H1 (cell line): ENCODE data around the gene TLE4. TPM values are rescaled to one million over a fixed set of nuclear protein-coding genes. Genes with fewer than 3 reads are reported as not detected.

Source experiments
- CTCF ChIA-PET: fragments of 300-600 bp; sonication (Branson Sonifier 250); formaldehyde crosslinking; loops from one replicate; lab custom pipeline; 2021; ENCODE audit not compliant: partially characterized antibody; lab: Charles Lee
- POLR2A ChIA-PET: fragments of 300-600 bp; sonication (Branson Sonifier 250); formaldehyde crosslinking; loops from one replicate; lab custom pipeline; 2021; ENCODE audit warnings: inconsistent platforms; ENCODE audit not compliant: partially characterized antibody; lab: Charles Lee
- DNase-seq, 2 experiments: peaks; one replicate each; pipeline versions ENCODE4 v3.0.0 to v3.0.0-alpha.2; 2010 to 2022; ENCODE audit warnings: low spot score in 2 of 2, low read depth in 1 of 2, mixed read lengths in 1 of 2
- FAIRE-seq: peaks from 2 replicates; lab custom pipeline; 2011; peaks lifted over from hg19 to GRCh38; lab: Jason Lieb, UNC
- H2AFZ ChIP-seq: 2 replicates; pipeline ENCODE4 v1.8.1; 2012; ENCODE audit warnings: low read length, inconsistent platforms
- H2AK5ac ChIP-seq: 2 replicates; pipeline ENCODE4 v1.6.1; 2013; ENCODE audit warnings: low read depth, low read length
- H2BK120ac ChIP-seq: replicated peaks from 2 replicates; pipeline ENCODE3; 2013; ENCODE audit warnings: low read depth, low read length, inconsistent platforms
- H2BK12ac ChIP-seq: 2 replicates; pipeline ENCODE4 v1.6.1; 2013; ENCODE audit warnings: low read depth, low read length
- H2BK15ac ChIP-seq: 2 replicates; pipeline ENCODE4 v1.6.1; 2013; ENCODE audit warnings: low read length
- H2BK20ac ChIP-seq: 2 replicates; pipeline ENCODE4 v1.6.1; 2013; ENCODE audit warnings: low read length
- H2BK5ac ChIP-seq: 2 replicates; pipeline ENCODE4 v1.6.1; 2013; ENCODE audit warnings: low read depth, low read length
- H3K14ac ChIP-seq: 2 replicates; pipeline ENCODE4 v1.6.1; 2013; ENCODE audit warnings: inconsistent platforms; ENCODE audit not compliant: insufficient read length
- H3K18ac ChIP-seq: 2 replicates; pipeline ENCODE4 v1.6.1; 2013; ENCODE audit warnings: low read length; ENCODE audit errors: extremely low read depth
- H3K23ac ChIP-seq: 2 replicates; pipeline ENCODE4 v1.6.1; 2013; ENCODE audit warnings: inconsistent platforms; ENCODE audit not compliant: insufficient read length
- H3K23me2 ChIP-seq: 2 replicates; pipeline ENCODE4 v1.6.1; 2013; ENCODE audit warnings: low read depth, low read length
- H3K27ac ChIP-seq: 2 replicates; pipeline ENCODE4 v1.6.1; 2011; ENCODE audit warnings: low read depth, low read length, inconsistent platforms
- H3K27me3 ChIP-seq, 4 experiments: replicated peaks in 1 of 4; 1 replicate in 1 of 4; 2 replicates in 3 of 4; pipeline versions ENCODE4 v1.6.1 to v1.8.1; 2011 to 2013; ENCODE audit warnings: low read length in 3 of 4, mild to moderate bottlenecking in 3 of 4, inconsistent platforms in 2 of 4, mixed read lengths in 2 of 4, moderate library complexity in 1 of 4; ENCODE audit not compliant: control insufficient read depth in 3 of 4, insufficient read depth in 3 of 4; ENCODE audit errors: extremely low read depth in 1 of 4
- H3K36me3 ChIP-seq, 4 experiments: 2 replicates each; pipeline versions ENCODE4 v1.6.1 to v1.8.1; 2011 to 2013; ENCODE audit warnings: mild to moderate bottlenecking in 4 of 4, low read length in 3 of 4, moderate library complexity in 2 of 4, control low read depth in 1 of 4, inconsistent platforms in 1 of 4; ENCODE audit not compliant: insufficient read depth in 4 of 4, control insufficient read depth in 2 of 4
- H3K4ac ChIP-seq: replicated peaks from 2 replicates; pipeline ENCODE3; 2013; ENCODE audit warnings: low read length, low read depth, mixed read lengths, inconsistent platforms; ENCODE audit not compliant: insufficient read length
- H3K4me1 ChIP-seq, 4 experiments: replicated peaks in 1 of 4; 1 replicate in 1 of 4; 2 replicates in 3 of 4; pipeline versions ENCODE4 v1.6.1 to v1.8.1; 2011 to 2013; ENCODE audit warnings: low read length in 3 of 4, inconsistent platforms in 2 of 4, mixed read lengths in 1 of 4; ENCODE audit not compliant: insufficient read depth in 4 of 4, control insufficient read depth in 3 of 4
- H3K4me2 ChIP-seq, 2 experiments: 2 replicates each; pipeline versions ENCODE4 v1.6.1 to v1.8.1; 2011 to 2013; ENCODE audit warnings: low read depth in 2 of 2, low read length in 2 of 2, control low read depth in 1 of 2, inconsistent platforms in 1 of 2, mild to moderate bottlenecking in 1 of 2; ENCODE audit not compliant: insufficient read depth in 1 of 2
- H3K4me3 ChIP-seq, 4 experiments: fragments of 200-600, 300-600 bp in 1 of 4; sonication (generic), shearing (Covaris generic), sonication (Bioruptor Twin) in 1 of 4; 2 replicates each; pipeline versions ENCODE4 v1.5.1 to v1.8.1; 2011 to 2016; ENCODE audit warnings: low read length in 4 of 4, low read depth in 3 of 4, control low read depth in 2 of 4, inconsistent platforms in 2 of 4, mild to moderate bottlenecking in 2 of 4, mixed read lengths in 1 of 4, moderate library complexity in 1 of 4; ENCODE audit not compliant: insufficient read depth in 2 of 4; ENCODE audit errors: extremely low read depth in 1 of 4
- H3K56ac ChIP-seq: replicated peaks from 2 replicates; pipeline ENCODE3; 2013; ENCODE audit warnings: low read depth, mild to moderate bottlenecking, mixed read lengths, low read length, inconsistent platforms; ENCODE audit not compliant: insufficient read length
- H3K79me1 ChIP-seq: 2 replicates; pipeline ENCODE4 v1.6.1; 2013; ENCODE audit warnings: low read depth, low read length, control low read depth
- H3K79me2 ChIP-seq, 2 experiments: 2 replicates each; pipeline versions ENCODE4 v1.6.1 to v1.8.1; 2012 to 2013; ENCODE audit warnings: low read length in 2 of 2, mild to moderate bottlenecking in 2 of 2, inconsistent platforms in 1 of 2; ENCODE audit not compliant: insufficient read depth in 2 of 2, control insufficient read depth in 1 of 2
- H3K9ac ChIP-seq, 4 experiments: replicated peaks in 1 of 4; 1 replicate in 1 of 4; 2 replicates in 3 of 4; pipeline versions ENCODE4 v1.6.1 to v1.8.1; 2011 to 2013; ENCODE audit warnings: low read depth in 3 of 4, low read length in 3 of 4, control low read depth in 2 of 4, mild to moderate bottlenecking in 2 of 4, moderate library complexity in 2 of 4, inconsistent platforms in 1 of 4; ENCODE audit errors: extremely low read depth in 1 of 4
- H3K9me3 ChIP-seq, 2 experiments: 2 replicates each; pipeline versions ENCODE4 v1.6.1 to v1.8.1; 2012 to 2013; ENCODE audit warnings: mild to moderate bottlenecking in 2 of 2, moderate library complexity in 2 of 2, control low read depth in 1 of 2, inconsistent platforms in 1 of 2, low read depth in 1 of 2, low read length in 1 of 2, mixed read lengths in 1 of 2; ENCODE audit not compliant: insufficient read depth in 2 of 2
- H4K20me1 ChIP-seq, 2 experiments: replicated peaks in 1 of 2; 2 replicates each; pipeline versions ENCODE3 to v1.8.1; 2011 to 2013; ENCODE audit warnings: inconsistent platforms in 2 of 2, low read length in 2 of 2, mild to moderate bottlenecking in 1 of 2; ENCODE audit not compliant: insufficient read depth in 2 of 2, control insufficient read depth in 1 of 2
- H4K5ac ChIP-seq: 2 replicates; pipeline ENCODE4 v1.6.1; 2013; ENCODE audit warnings: low read length, low read depth, mixed read lengths, inconsistent platforms; ENCODE audit not compliant: insufficient read length
- H4K8ac ChIP-seq: 2 replicates; pipeline ENCODE4 v1.8.0; 2013; ENCODE audit warnings: mild to moderate bottlenecking, moderate library complexity, low read length, inconsistent platforms; ENCODE audit not compliant: insufficient read depth; ENCODE audit errors: extremely low read depth
- H4K91ac ChIP-seq: replicated peaks from 2 replicates; pipeline ENCODE3; 2013; ENCODE audit warnings: low read length, mixed read lengths, inconsistent platforms; ENCODE audit not compliant: insufficient read length
- ASH2L ChIP-seq: fragments of 200-600, 300-600 bp; sonication (generic); IDR thresholded peaks from one replicate; pipeline ENCODE4 v1.7.1; 2017; ENCODE audit warnings: low read length
- CBX8 ChIP-seq: fragments of 300-800, 300-1000 bp; sonication (generic); IDR thresholded peaks from 2 replicates; pipeline ENCODE4 v1.7.1; 2016; ENCODE audit warnings: low read depth, low read length, borderline replicate concordance
- CHD1 ChIP-seq: IDR thresholded peaks from 2 replicates; pipeline ENCODE4 v1.6.1; 2012; ENCODE audit warnings: low read depth, low read length, improper control_type of control experiment
- CREB1 ChIP-seq: IDR thresholded peaks from 2 replicates; pipeline ENCODE4 v1.6.1; 2012; ENCODE audit warnings: inconsistent platforms
- CTBP2 ChIP-seq: IDR thresholded peaks from 2 replicates; pipeline ENCODE4 v1.7.0; 2011; ENCODE audit warnings: borderline replicate concordance, mild to moderate bottlenecking, moderate library complexity, mixed read lengths, low read length; ENCODE audit not compliant: insufficient read depth, insufficient read length
- EZH2 ChIP-seq: fragments of 200-600 bp; sonication (generic); IDR thresholded peaks from 2 replicates; pipeline ENCODE4 v1.7.1; 2012; ENCODE audit warnings: low read depth, mild to moderate bottlenecking, moderate library complexity, low read length, inconsistent platforms; ENCODE audit not compliant: severe bottlenecking
- JUND ChIP-seq: IDR thresholded peaks from 2 replicates; pipeline ENCODE4 v1.6.1; 2011; ENCODE audit warnings: mild to moderate bottlenecking, improper control_type of control experiment, low read length
- KDM1A ChIP-seq: fragments of 200-600, 300-600 bp; sonication (generic); IDR thresholded peaks from 2 replicates; pipeline ENCODE4 v1.7.1; 2016; ENCODE audit warnings: mild to moderate bottlenecking, low read length, borderline replicate concordance
- RAD21 ChIP-seq, 2 experiments: IDR thresholded peaks in 1 of 2; conservative IDR thresholded peaks in 1 of 2; 2 replicates each; pipeline ENCODE4 v1.6.1; 2011; ENCODE audit warnings: low read depth in 2 of 2, low read length in 2 of 2, improper control_type of control experiment in 1 of 2, inconsistent platforms in 1 of 2, mild to moderate bottlenecking in 1 of 2, moderate library complexity in 1 of 2
- RBBP5 ChIP-seq: IDR thresholded peaks from 2 replicates; pipeline ENCODE4 v1.7.1; 2012; ENCODE audit warnings: low read depth, mild to moderate bottlenecking, inconsistent platforms, low read length, moderate library complexity, borderline replicate concordance
- SAP30 ChIP-seq: fragments of 300-600 bp; sonication (generic); IDR thresholded peaks from 2 replicates; pipeline ENCODE4 v1.7.1; 2012; ENCODE audit warnings: low read length, moderate library complexity, mild to moderate bottlenecking, inconsistent platforms; ENCODE audit not compliant: insufficient read depth, insufficient replicate concordance
- SP4 ChIP-seq: IDR thresholded peaks from 2 replicates; pipeline ENCODE4 v1.6.1; 2012; ENCODE audit warnings: low read length, inconsistent platforms
- WGBS, 2 experiments: shearing (Covaris generic) in 1 of 2; methylation state at CpG; one replicate each; pipeline versions ENCODE4 v1.1.6 to v1.1.7; 2013 to 2015; ENCODE audit warnings: low lambda C conversion rate in 2 of 2, mixed read lengths in 2 of 2, inconsistent platforms in 1 of 2, low coverage in 1 of 2, missing lambda C conversion rate in 1 of 2; ENCODE audit not compliant: insufficient replicate concordance in 2 of 2, insufficient coverage in 1 of 2, insufficient read length in 1 of 2; ENCODE audit errors: extremely low coverage in 1 of 2, missing lambda C conversion rate in 1 of 2; 5-methylcytosine and 5-hydroxymethylcytosine counted together
- polyA plus RNA-seq, 7 experiments: library from polyadenylated mRNA; depleted of rRNA in 3 of 7; stranded (reverse) in 5 of 7; unstranded in 2 of 7; fragments of >200 nt in 5 of 7; fragments of 200-250 nt in 2 of 7; gene quantifications; 1 replicate in 5 of 7; 2 replicates in 1 of 7; 4 replicates in 1 of 7; pipeline versions ENCODE4 v1.2.1 to v1.2.3, GENCODE V29; 2011 to 2013; ENCODE audit warnings: missing spikeins in 2 of 7, mixed read lengths in 2 of 7
- total RNA-seq: library from RNA; stranded (reverse); fragmentation: NEBNext Ultra II Directional; extraction: Animal tissue kit (Norgen Biotek cat#: 25700); gene quantifications from 2 replicates; pipeline ENCODE4 v1.2.1, GENCODE V29; 2021
- TF ChIP-seq, protein P1 (sequence below): IDR thresholded peaks from 2 replicates; pipeline ENCODE4 v1.6.1; 2012; ENCODE audit warnings: inconsistent platforms

Gene TLE4
- total and polyA plus RNA-seq, 2 of the 8 experiments (the other 6 are each of a cell fraction or from before 2014, with no cell fraction given), result 32.4 to 36.9 TPM

DNA sequence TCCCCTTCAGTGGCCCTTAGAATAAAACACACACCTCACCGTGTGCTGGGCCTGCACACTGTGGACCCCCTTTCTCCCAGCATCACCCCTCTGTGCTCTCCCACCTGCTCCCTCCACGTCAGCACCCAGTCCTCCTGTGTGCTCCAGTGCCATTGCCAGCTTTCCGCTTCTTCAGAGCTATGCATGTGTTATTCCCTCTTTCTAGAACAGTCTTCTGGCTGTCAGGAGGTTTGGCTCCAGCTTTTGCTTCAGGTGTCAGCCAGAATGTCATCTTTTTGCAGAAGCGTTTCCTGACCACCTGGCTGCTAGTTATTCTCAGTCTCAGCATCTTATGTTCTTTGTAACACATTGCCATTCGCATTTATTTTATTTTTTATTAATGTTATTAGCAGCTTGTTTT, 119.7 kb downstream of the TLE4 start:
- no peak overlapping the region for H2AK5ac ChIP-seq
- no peak overlapping the region for H3K4me3 ChIP-seq
- 90% methylated on average over 5 of the region's 5 CpGs; no CpG with 5 or more reads in 1 of the 2 experiments for WGBS, 2 experiments
- no peak overlapping the region for H3K27ac ChIP-seq
- H3K79me2 ChIP-seq, result peaks cover 0 to 6% of the 10 kb centered on the region in 2 experiments; a peak in 1 of 4 replicates
- H3K56ac ChIP-seq, result no peak overlapping the region
- CTCF ChIA-PET, result no interaction called here
- no peak overlapping the region for H2BK15ac ChIP-seq
- no peak overlapping the region for H4K91ac ChIP-seq
- DNase-seq (no peak), FAIRE-seq (no peak)
- no peaks in the 10 kb centered on the region for H3K23me2 ChIP-seq
- no peak overlapping the region for H2AFZ ChIP-seq
- H4K20me1 ChIP-seq, result peaks cover 0 to 3% of the 10 kb centered on the region in 2 experiments
- peaks cover 0 to 6% (median 0%) of the 10 kb centered on the region in 4 experiments; a peak in 2 of 8 replicates for H3K36me3 ChIP-seq
- H3K27me3 ChIP-seq, result no peaks in the 10 kb centered on the region
- H3K9me3 ChIP-seq, result no peaks in the 10 kb centered on the region
- H2BK5ac ChIP-seq, result no peak overlapping the region
- POLR2A ChIA-PET, result interaction anchor here (0.9 kb wide), 1 partner anchor 120 kb away, joined by 3 read pairs; the partner anchor contains the start of gene TLE4
- H3K23ac ChIP-seq, result no peak overlapping the region
- H3K9ac ChIP-seq, result no peak overlapping the region
- no peak overlapping the region for H4K5ac ChIP-seq
- H2BK20ac ChIP-seq, result no peak overlapping the region
- no peak overlapping the region for H3K4me2 ChIP-seq
- H4K8ac ChIP-seq, result no peak overlapping the region
- H3K79me1 ChIP-seq, result no peaks in the 10 kb centered on the region
- H3K18ac ChIP-seq, result no peak overlapping the region
- H2BK12ac ChIP-seq, result no peak overlapping the region
- H2BK120ac ChIP-seq, result no peak overlapping the region
- H3K4me1 ChIP-seq, result peaks cover 7 to 27% (median 21%) of the 10 kb centered on the region in 4 experiments; a peak in 6 of 7 replicates
- H3K4ac ChIP-seq, result no peak overlapping the region
- no peak overlapping the region for H3K14ac ChIP-seq
- no peak for TF ChIP-seq SAP30
- no peak for TF ChIP-seq ASH2L
- TF ChIP-seq, protein P1, sequence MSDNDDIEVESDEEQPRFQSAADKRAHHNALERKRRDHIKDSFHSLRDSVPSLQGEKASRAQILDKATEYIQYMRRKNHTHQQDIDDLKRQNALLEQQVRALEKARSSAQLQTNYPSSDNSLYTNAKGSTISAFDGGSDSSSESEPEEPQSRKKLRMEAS, result no peak
- TF ChIP-seq CBX8, result no peak
- no peak for TF ChIP-seq KDM1A
- TF ChIP-seq RAD21 (IDR thresholded peaks at IDR 0.05 in 1 of 2, conservative IDR thresholded peaks at IDR 0.05 in 1 of 2; ENCODE audit: low read depth in 2 of 2, low read length in 2 of 2), result no peak
- TF ChIP-seq JUND, result no peak
- TF ChIP-seq SP4, result no peak
- no peak for TF ChIP-seq CHD1
- no peak for TF ChIP-seq CREB1
- TF ChIP-seq EZH2, result no peak
- no peak for TF ChIP-seq CTBP2
- no peak for TF ChIP-seq RBBP5
